HG02610 (cell line): ENCODE results near the gene CHRM5.
"Not testable (repeated sequence)": the region's sequence is repeated elsewhere in the genome, so short reads cannot be mapped to it uniquely, and the experiment has no call there.

Experiments
- ATAC-seq: cut with Tn5 transposase; IDR thresholded peaks from one replicate; pipeline ENCODE4 v1.9.1; 2021; ENCODE audit warnings: mild to moderate bottlenecking, moderate library complexity; ENCODE audit not compliant: unreplicated experiment

Gene CHRM5

GRCh38 chr15:33987444-33987843 lies 19.1 kb downstream of the CHRM5 start:
- no peak for ATAC-seq

GRCh38 chr15:33988384-33988783 lies 20.1 kb downstream of the CHRM5 start:
- no peak for ATAC-seq

- no peak for ATAC-seq
These were observed 25.8 kb downstream of the CHRM5 start for GRCh38 chr15:33994005-33994615.

GRCh38 chr15:33995666-33996065 lies 27.4 kb downstream of the CHRM5 start:
- ATAC-seq = not testable (repeated sequence)

- no peak for ATAC-seq
These were observed 33.2 kb downstream of the CHRM5 start for GRCh38 chr15:34001536-34001935.

- no peak for ATAC-seq
These were observed 38.1 kb downstream of the CHRM5 start for GRCh38 chr15:34006381-34006780.

GRCh38 chr15:34009656-34010055 lies 41.4 kb downstream of the CHRM5 start:
- no peak for ATAC-seq

GRCh38 chr15:34010921-34011320 lies 42.6 kb downstream of the CHRM5 start:
- ATAC-seq = no peak

- no peak for ATAC-seq
These were observed 43.2 kb downstream of the CHRM5 start for GRCh38 chr15:34011481-34011880.

GRCh38 chr15:34012461-34013028 lies 44.2 kb downstream of the CHRM5 start:
- no peak for ATAC-seq

- no peak for ATAC-seq
These were observed 45.4 kb downstream of the CHRM5 start for GRCh38 chr15:34013746-34014145.

GRCh38 chr15:34014556-34014955 lies 46.3 kb downstream of the CHRM5 start:
- ATAC-seq = no peak

- ATAC-seq = no peak
These were observed 49.8 kb downstream of the CHRM5 start for GRCh38 chr15:34018021-34018645.

- ATAC-seq = not testable (repeated sequence)
These were observed 50.4 kb downstream of the CHRM5 start for GRCh38 chr15:34018738-34019137.

GRCh38 chr15:34019369-34019990 lies 51.2 kb downstream of the CHRM5 start:
- no peak for ATAC-seq

GRCh38 chr15:34023907-34024306 lies 55.6 kb downstream of the CHRM5 start:
- no peak for ATAC-seq

GRCh38 chr15:34025252-34025651 lies 57.0 kb downstream of the CHRM5 start:
- no peak for ATAC-seq

- ATAC-seq = no peak
These were observed 59.3 kb downstream of the CHRM5 start for GRCh38 chr15:34027606-34028005.

GRCh38 chr15:34031987-34032760 lies 63.9 kb downstream of the CHRM5 start:
- no peak for ATAC-seq

- peak; percentile 77 for ATAC-seq
These were observed 70.0 kb downstream of the CHRM5 start for GRCh38 chr15:34038023-34038870.
